GM11168 (cell line): ENCODE data around the gene CPE.

Experiments used
- in situ Hi-C: fragments of 300-500 bp; cut with MboI; formaldehyde crosslinking; loops from one replicate; pipeline ENCODE4 v1.12.0; 2022; ENCODE audit warnings: low sequenced_read_pairs; ENCODE audit not compliant: unreplicated experiment

The CPE gene

GRCh38 chr4:165537028-165537648, 158.3 kb downstream of the CPE start:
- in situ Hi-C loops: loop anchor here (25.0 kb wide), 1 partner anchor 550 kb away; no protein-coding TSS in a partner anchor

- in situ Hi-C loops: loop anchor here (25.0 kb wide), 1 partner anchor 548 kb away; no protein-coding TSS in a partner anchor
These were observed 161.0 kb downstream of the CPE start for GRCh38 chr4:165539801-165540200.

- in situ Hi-C loops: loop anchor here (25.0 kb wide), 1 partner anchor 547 kb away; no protein-coding TSS in a partner anchor
These were observed 161.5 kb downstream of the CPE start for GRCh38 chr4:165540206-165540830.

GRCh38 chr4:165541851-165542459, 163.1 kb downstream of the CPE start:
- in situ Hi-C loops: loop anchor here (25.0 kb wide), 1 partner anchor 545 kb away; no protein-coding TSS in a partner anchor

DNA sequence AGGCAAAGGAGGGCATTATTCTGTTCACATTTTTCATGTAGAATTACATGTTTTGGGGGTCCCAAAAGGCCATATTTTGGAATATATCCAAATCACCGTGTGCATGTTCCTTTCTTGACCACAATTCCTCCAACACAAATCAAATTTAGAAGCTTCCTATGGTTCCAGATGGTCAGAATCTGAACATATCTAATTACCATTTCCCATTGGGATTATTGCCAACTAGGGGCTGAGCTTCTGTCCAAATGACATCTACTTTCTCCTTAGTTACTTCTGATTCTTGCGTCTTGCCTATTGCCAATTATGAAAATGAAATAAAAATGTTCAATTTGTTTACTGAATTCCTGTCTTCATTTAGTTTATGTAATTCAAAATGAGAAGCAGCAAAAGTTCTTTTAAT, 163.7 kb downstream of the CPE start:
- in situ Hi-C loops: loop anchor here (25.0 kb wide), 1 partner anchor 545 kb away; no protein-coding TSS in a partner anchor
